HG03439 (cell line): ENCODE data around the gene MRE11.
"Not testable (repeated sequence)": the region's sequence is repeated elsewhere in the genome, so short reads cannot be mapped to it uniquely, and the experiment has no call there.

Source experiments
- ATAC-seq: cut with Tn5 transposase; IDR thresholded peaks from one replicate; pipeline ENCODE4 v1.9.1; 2021; ENCODE audit warnings: mild to moderate bottlenecking, moderate library complexity; ENCODE audit not compliant: unreplicated experiment

MRE11 gene

DNA sequence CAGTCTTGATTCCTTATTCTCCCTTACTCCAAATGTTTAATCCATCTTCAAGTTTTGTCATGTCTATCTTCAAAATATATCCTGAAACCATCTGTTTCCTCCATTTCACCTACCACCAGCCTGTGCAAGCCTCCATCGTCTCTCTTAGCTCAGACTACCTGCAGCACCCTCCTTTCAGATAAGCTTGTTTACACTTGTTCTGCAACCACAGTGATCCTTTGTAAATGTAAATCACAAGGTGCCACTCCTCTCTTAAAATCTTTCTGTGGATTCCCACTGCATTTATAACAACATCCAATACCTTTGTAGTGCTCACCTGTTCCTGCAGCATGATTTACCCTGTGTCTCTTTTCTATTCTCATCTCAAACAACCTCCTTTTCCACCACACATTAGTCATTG is 60.6 kb downstream of the MRE11 start:
- no peak for ATAC-seq

DNA sequence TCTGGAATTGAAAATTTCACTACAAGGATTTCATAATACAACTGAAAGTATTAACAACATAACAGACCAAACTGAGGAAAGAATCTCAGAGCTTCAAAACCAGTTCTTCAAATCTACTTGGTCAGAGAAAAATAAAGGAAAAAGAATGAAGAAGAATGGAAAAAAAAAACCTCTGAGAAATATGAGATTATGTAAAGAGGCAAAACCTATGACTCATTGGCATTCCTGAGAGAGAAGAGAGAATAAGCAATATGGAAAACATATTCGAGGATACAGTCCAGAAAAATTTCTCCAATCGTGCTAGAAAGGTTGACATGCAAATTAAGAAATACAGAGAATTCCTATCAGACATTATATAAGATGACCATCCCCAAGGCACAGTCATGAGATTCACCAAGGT is 69.0 kb downstream of the MRE11 start:
- ATAC-seq = no peak

DNA sequence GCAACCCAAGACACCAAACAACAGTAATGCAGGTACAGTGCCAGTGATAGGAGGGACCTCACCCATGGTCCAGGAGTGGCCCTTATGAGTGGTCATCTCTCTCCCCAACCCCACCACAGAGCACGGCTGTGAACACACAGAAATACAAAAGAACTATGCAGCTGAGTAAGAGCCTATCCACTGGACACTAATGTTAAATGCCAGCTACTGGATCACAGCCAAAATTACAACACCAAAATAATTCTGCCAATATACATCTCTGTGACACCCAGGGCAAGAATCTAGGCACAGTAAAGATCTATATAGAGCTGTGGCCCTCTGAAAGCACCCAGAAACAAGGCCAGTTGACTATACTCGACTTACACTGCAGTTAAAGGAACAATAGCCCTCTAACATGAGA is 69.6 kb downstream of the MRE11 start:
- no peak for ATAC-seq

DNA sequence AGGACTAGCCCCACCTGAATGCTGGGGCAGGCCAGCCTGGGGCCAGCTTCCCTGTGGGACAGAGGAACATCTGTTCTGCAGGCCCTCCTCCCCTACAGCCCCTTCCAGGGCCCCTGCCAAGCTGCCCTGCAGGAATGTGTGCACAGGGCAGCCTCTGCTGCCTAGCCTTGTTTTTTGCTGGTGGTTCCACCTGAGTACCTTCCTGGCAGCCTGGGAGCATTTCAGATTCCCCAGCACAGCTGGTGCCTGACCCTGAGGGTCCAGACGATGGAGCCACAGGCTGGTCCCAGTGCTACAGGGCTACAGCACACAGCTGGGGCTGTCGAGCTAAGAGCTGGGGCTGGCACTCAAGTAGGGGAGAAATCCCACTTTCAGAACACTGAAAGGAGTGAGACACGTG is 70.1 kb downstream of the MRE11 start:
- ATAC-seq = no peak

DNA sequence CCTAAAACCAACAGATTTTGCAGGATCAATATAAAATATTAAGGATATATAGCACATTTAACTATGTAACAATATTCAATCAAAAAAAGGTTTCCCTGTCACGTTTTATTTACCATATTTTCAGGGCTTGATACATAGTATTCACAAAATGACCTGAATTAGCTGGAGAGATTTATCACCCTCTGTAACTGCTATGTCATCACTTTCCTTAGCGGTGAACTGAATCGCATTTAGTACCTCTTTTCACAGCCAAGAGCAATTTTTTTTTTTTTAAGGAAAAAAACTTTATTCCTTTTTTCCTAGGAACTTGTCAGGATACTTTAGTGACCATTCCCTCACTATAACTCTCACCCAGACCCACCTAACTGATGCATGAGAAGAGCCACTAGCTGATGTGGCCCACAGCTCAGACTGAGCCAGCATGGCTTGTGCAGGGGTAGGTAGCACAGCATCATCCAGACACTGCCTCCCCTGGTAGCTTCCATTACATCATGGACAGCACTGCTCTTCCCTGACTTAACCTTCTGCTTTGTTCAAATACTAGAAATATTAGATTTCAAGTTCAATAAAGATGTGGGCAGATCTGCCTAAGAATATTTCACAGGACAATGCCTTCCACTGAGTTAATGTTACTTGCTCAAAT is 75.4 kb downstream of the MRE11 start:
- no peak for ATAC-seq

DNA sequence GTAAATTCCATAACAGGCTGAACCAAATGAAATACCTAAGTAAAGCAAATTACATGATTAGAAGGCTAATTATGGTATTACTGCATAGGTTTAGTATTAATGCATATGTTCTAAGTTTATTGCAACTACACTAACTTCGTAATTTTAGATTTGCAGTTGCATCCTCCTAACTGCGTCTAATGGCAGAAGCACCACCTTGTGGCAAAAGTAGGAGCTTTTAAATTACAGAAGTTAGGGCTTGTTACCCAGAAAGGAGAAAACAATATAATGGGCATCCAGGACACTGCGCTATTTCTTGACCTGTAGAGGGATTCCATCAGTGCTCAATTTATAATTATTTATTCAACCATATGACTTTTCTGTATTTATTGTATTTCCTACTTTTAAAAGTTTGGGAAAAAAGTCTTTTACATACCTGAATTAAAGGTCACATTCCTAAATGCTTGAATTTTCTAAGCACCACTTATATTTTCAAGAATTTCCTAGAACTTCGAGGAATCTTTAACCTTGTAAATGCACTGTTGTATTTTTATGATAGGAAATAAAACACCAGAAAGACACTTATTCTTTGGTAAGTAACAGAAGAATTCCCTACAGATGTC is 76.2 kb downstream of the MRE11 start:
- ATAC-seq = no peak

DNA sequence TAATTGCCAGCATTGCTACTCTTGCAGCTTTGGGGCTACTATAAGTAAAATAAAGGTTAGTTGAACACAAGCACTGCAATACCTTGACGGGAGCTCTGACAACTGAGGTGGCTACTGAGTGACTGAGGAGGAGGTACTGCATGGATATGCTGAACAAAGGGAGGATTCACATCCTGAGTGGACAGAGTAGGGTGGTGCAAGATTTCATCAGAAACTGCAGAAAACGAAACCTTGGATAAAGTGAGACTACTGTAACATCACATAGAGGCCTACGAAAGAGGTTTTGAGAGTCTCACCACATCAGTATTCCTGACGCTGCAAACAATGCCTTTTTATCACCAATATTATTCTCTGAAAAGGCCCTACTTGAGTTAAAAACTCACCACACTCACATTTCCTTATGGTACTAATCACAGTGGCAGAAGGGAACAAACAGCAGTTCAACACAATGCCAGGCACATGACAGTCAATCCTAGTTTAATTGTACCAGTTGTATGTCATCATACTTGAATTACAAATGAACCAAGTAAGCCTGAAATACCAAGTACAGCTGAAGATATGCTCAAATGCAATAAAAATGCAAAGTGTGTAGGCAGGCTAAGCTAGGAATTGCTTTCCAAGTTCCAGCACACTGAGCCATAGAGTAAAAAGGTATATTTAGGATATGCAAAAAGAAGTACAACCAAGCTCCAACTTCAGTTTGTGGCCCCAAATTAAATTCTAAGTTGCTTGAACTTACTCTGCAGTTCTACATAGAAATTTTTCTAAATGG is 88.4 kb downstream of the MRE11 start:
- no peak for ATAC-seq

DNA sequence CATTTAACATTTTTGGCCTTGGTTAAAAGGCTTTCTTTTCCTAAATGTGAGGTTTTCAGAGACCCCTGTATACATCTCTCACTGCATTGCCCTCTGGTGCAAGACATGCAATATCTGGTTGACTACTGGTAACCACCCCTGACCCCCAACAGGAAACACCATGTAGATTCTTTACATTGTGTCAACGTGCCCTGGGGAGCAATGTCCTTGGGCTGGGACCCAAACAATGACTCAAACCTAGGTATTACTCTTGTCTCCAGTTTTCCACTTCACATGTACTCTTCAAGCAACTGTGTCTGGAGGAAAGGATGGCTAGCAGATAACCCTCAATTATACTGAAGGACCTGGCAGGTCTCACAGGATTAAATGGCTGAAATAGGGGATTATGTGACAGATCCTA is 91.3 kb downstream of the MRE11 start:
- no peak for ATAC-seq

DNA sequence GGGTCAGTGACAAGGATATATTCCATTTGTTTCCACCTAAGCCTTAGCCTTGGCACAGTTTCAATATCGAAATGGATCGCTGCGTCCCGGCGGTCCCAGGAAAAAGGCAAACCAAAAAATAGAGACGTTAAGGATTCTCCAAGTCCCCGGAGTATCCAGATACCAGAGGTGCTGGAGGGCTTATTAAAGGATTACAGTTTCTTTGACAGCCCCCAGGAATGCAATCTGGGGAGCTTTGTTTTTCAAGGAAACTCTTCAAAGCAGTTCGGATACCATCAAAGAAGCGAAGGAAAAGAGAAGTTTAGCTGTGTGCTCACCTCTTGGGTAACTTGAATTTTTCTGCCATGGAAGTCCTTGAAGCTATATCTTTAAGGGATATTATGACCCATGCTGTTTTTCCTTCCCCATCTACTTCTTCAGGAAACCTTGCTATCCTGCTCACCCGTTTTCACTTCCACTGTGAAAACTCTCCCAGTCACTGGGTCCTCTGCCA is 91.8 kb downstream of the MRE11 start:
- ATAC-seq = no peak

DNA sequence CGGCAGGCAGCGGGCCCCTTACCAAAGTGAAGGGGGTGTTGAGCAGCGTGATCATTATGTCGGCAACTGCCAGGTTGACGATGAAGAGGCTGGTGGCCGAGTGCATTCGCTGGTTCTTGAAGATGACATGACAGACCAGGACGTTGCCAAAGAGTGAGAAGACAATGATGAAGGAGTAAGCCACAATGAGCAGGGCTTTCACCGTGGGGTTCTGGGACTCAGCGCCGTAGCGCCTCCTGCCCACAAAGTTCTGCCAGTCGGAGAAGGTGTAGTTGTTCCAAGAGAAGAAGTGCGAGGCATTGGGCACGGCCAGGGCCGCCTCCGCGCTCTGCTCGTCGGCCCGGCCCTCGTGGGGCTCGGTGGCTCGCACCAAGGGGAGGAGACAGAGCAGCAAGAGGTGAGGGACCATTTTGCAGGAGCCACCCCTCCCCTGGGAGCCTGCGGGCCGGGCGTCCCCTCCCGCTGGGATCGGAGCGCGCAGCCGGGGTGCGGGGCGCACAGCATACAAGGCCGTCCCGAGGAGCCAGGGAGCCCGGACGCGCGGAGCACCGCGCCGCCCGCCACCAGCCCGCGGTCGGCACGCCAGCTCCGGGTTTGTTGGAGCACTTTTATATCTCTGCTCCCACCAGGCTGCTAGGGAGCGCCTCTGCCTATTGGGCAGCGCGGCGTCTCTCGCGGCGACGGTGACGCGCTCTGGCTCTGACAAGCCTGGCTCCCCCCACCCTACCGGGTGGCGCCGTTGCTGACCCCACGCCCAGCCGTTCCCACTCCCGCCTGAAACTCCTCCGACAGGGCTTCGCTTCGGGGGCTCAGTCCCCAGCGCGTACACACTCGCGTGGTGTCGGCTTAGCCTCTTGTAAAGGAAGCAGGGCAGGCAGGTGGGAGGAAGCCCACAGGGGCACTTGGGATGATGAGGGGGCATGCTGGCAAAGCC is 92.5 kb downstream of the MRE11 start, which contains the start of gene GPR83:
GPR83 (minus strand) TSS at position 581 of the 934 bp plus-strand sequence; CDS start at position 409, 172 bp downstream.
- no peak for ATAC-seq

DNA sequence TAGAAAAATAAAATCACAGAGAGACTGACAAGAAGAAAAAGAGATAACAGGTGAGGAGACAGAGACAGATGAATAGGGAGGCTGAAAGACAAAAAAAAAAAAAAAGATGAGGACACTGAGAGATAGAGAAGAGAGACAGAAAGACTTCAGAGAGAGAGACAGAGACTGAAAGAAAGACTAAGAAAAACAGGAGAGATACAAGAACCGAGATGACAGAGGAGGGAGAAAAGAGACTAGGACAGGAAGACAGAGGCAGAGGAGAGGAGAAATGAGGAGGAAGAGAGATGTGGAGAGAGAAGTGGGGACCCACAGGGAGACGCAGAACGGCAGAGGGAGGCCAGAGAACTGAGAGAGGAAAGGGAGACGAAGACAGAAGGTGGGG is 93.2 kb downstream of the MRE11 start:
- ATAC-seq = no peak

DNA sequence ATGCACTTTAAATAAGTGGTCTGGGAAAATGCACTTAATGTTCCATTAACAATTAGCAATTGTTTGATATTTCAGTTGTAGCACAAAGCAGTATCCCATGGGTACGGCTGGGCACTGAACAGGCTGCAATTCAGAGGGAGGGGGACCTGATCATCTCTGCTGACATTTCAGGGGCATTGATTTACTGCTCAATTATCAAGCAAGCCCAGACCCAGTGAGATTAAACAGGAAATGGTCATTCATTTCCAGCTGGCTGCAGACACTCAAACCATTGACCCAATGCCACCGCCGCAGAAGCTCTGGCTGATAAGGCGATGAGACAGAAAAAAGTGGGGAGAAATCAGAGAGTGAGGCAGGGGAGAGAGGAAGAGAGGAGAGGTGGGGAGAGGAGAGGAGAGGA is 93.6 kb downstream of the MRE11 start:
- ATAC-seq = no peak

DNA sequence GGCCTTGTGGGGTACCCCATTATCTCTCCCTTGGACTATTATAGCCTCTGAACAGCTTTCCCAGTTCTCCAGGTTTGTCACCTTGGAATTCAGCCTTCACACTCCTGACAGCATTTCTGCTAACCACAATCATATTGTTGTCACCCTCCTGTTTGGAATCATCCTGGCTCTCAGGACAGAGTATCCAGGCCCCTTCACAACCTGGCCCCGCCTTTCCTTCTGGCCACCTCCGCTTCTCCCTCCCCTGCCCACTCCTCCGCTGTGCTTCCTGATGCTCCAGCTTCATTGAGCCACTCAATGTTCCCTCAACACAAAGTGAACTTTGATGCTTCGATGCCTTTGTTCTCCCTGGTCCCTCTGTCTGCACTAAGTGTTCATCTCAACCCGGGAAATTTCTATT is 95.5 kb downstream of the MRE11 start:
- ATAC-seq = no peak

DNA sequence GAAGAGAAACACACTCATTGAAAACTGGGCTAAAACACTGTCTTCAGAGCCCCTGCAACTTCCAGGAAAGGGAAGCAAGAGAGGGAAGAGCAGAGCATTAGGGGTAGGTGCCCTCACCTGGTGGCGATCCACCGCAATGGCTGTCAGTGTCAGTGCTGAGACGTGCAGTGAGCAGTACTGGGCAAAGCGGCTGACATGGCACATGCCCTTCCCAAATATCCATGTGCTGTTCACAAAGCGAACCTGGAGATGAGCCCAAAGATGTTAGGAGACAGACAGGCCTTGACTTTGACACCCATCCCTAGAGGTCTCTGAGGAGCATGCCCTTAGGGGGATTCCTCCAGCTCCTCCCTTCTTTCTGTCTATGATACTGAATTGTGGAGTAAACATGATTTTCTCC is 97.4 kb downstream of the MRE11 start:
- ATAC-seq = no peak

DNA sequence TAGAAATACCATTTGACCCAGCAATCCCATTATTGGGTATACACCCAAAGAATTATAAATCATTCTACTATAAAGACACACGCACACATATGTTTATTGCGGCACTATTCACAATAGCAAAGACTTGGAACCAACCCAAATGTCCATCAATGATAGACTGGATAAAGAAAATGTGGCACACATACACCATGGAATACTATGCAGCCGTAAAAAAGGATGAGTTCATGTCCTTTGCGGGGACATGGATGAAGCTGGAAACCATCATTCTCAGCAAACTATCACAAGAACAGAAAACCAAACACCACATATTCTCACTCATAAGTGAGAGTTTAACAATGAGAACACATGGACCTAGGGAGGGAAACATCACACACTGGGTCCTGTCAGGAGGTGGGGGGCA is 101.7 kb downstream of the MRE11 start:
- not testable (repeated sequence) for ATAC-seq

DNA sequence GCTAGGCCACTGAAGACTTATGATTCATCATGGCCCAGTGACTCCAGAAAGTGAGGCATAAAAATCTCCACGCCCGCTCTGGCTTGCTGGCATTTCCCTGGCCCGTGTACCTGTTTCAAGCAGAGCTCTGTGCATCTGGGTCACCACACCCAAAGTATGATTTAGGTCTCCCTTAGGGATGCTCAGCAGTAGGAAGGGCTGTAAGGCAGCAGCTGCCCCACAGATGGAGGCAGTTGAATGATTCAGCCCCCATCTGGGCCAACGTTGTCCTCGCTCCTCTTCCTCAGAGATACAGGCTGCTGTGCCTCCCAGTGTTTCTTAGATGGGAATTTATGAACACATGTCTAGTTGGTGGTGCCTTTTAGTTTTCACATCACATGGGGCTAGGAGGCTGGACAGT is 114.0 kb downstream of the MRE11 start:
- no peak for ATAC-seq

DNA sequence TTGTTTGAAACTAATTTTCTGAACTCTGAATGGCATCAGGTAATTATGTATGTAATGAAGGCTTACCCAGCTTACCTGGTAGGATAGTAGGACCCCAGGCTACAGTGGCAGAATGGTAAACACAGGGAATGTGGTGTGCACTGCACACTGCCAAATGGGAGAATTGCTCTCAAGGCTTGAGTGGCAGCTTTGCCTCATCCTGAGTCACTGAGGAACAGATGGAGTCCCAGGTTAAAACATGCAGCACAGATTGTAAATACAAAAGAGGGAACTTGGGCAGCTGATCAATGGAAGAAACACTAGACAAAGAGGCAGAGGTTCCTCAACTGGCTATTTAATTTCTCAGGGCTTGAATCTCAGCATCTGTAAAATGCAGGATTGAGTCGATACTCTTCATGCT is 116.8 kb downstream of the MRE11 start:
- ATAC-seq = no peak

DNA sequence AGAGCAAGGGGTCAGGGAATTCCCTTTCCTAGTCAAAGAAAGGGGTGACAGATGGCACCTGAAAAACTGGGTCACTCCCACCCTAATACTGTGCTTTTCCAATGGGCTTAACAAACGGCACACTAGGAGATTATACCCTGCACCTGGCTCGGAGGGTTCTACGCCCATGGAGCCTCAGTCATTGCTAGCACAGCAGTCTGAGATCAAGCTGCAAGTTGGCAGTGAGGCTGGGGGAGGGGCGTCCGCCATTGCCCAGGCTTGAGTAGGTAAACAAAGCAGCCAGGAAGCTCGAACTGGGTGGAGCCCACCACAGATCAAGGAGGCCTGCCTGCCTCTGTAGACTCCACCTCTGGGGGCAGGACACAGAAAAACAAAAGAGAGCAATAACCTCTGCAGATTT is 123.1 kb downstream of the MRE11 start:
- ATAC-seq = not testable (repeated sequence)
